T-helper 17 cell (primary cell): Measurements from ENCODE around the gene GRIN2A. TPM values are rescaled to one million over a fixed set of nuclear protein-coding genes. Genes with fewer than 3 reads are reported as not detected.

Source experiments
- ATAC-seq: fragments of 150-1000 bp; cut with Tn5 transposase; 2 replicates; pipeline ENCODE4 v1.10.0; 2021; ENCODE audit warnings: mild to moderate bottlenecking, moderate library complexity
- DNase-seq, 3 donors: peaks; one replicate each; pipeline versions ENCODE4 v3.0.0 to v3.0.0-alpha.2; 2020 to 2021
- H3K9me3 ChIP-seq: one replicate; pipeline ENCODE4 v1.7.0; 2013; ENCODE audit warnings: low read length, mild to moderate bottlenecking; ENCODE audit not compliant: control insufficient read depth, poor library complexity, severe bottlenecking
- H3K27ac Mint-ChIP-seq: one replicate; pipeline ENCODE4 v1.8.0; 2022; ENCODE audit warnings: mild to moderate bottlenecking, moderate library complexity, mixed read lengths
- H3K27me3 Mint-ChIP-seq: one replicate; pipeline ENCODE4 v1.8.0; 2022; ENCODE audit warnings: mixed read lengths
- H3K36me3 Mint-ChIP-seq: one replicate; pipeline ENCODE4 v1.8.0; 2022; ENCODE audit warnings: low read depth, mixed read lengths
- H3K4me1 Mint-ChIP-seq: one replicate; pipeline ENCODE4 v1.8.0; 2022; ENCODE audit warnings: mild to moderate bottlenecking, mixed read lengths
- H3K4me3 Mint-ChIP-seq: one replicate; pipeline ENCODE4 v1.8.0; 2022; ENCODE audit warnings: mild to moderate bottlenecking, moderate library complexity, mixed read lengths
- total RNA-seq, 4 donors: library from RNA in 2 of 4; stranded (reverse) in 2 of 4; gene quantifications; one replicate each; pipeline ENCODE4 v1.2.3 and lab custom pipeline; 2022 to 2026

GRIN2A gene
- total RNA-seq, 2 donors from 2014 or later: not detected

DNA sequence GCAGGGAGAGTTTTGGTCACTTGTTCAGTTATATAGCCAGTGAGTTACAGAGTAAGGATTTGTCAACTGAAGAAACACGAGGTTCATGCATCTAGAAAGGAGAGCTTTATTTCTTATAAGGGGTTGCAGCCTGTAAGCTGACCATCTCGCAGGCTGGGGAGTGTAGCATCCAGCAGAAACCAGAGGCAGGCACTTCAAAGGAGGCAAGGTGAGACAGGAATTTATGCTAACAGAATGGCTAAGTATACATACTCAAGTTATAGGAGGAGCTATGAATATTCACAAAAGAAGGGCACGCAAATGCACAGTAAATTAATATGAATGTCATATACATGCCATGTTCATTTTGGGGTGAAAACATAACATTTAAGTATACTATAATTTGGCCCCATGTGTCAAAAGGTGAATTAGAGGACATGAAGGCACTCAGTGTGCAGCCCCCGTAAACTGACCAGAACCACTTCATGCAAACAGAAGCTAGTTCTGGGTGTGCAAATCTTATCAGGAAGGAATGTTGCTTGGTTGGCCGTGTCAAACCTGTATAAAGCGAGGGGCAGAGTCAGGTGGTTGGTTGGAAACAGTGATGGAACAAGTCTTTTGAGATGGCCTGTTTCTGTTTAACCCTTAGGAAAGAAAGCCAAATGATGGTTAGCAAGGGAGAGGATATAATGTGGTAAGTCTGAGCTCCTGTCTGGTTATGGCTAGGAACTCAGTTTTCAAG lies 97.0 kb downstream of the GRIN2A start:
- DNase-seq: no peak
- H3K4me1 Mint-ChIP-seq: no peaks in the 10 kb centered on the region
- no peak overlapping the region for H3K27ac Mint-ChIP-seq
- H3K36me3 Mint-ChIP-seq: no peaks in the 10 kb centered on the region
- no peaks in the 10 kb centered on the region for H3K9me3 ChIP-seq
- no peak overlapping the region for H3K4me3 Mint-ChIP-seq
- ATAC-seq: no peak
- peaks cover 6% of the 10 kb centered on the region for H3K27me3 Mint-ChIP-seq

DNA sequence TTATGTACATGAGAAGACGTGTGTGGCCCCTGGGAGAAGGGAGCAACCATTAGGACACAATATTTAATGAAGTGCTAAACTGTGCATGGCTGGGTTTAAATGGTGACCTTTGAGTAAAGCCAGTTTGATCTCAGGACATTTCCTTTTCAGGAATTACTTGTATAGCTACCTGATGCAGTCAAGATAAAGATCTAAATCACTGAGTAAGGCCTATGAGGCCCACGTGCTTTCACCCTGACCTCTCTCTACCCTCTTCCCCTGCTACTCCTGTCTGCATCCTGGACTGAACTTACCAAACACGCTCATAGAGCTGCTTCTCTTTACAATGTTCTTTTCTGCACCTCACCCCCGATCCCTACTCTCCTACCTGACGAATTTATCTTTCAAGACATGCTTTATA lies 98.9 kb downstream of the GRIN2A start:
- H3K9me3 ChIP-seq: no peaks in the 10 kb centered on the region
- Mint-ChIP-seq H3K36me3 (no peaks in the 10 kb centered on the region), H3K4me1 (no peaks in the 10 kb centered on the region), H3K27ac (no peak overlapping the region), H3K27me3 (peaks cover 2% of the 10 kb centered on the region), H3K4me3 (no peak overlapping the region)
- no peak for DNase-seq
- no peak for ATAC-seq

DNA sequence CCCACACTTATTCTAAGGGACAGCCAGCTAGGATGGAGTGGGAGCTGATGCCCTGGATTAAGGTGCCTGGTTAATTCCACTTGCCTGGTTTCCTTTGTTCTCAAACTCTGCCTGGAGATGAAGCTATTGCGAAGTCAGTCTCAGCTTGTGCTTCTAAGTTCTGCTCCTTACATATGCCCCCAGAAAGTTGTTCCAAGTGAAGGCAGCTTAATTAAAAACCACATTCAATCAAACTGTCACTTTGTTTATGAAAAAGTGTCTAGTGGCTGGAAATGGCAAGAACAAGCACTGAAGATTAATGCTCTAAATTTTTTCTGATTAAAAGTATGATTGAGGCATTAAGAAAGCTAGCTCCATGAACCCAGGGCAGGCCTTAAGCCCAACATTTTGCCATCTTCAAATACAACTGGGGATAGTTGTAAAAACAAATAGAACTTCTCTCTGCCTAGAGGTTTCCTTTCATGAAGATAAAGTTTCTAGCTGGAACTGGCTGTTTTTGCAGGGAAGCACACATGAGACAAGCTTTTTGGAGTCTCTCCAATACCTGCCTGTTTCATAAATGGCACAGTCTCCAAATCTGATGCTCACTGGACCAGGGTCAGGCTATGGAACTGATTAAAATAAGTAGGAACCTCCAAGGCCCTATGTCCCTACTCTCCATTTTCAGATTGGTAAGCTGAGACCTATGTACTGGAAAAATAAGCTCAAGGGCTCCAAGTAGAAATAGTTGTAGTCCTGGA lies 100.9 kb downstream of the GRIN2A start:
- Mint-ChIP-seq H3K4me1 (no peaks in the 10 kb centered on the region), H3K4me3 (no peak overlapping the region), H3K36me3 (no peaks in the 10 kb centered on the region), H3K27ac (no peak overlapping the region), H3K27me3 (no peaks in the 10 kb centered on the region)
- ATAC-seq (no peak), DNase-seq (no peak)
- H3K9me3 ChIP-seq: no peaks in the 10 kb centered on the region

DNA sequence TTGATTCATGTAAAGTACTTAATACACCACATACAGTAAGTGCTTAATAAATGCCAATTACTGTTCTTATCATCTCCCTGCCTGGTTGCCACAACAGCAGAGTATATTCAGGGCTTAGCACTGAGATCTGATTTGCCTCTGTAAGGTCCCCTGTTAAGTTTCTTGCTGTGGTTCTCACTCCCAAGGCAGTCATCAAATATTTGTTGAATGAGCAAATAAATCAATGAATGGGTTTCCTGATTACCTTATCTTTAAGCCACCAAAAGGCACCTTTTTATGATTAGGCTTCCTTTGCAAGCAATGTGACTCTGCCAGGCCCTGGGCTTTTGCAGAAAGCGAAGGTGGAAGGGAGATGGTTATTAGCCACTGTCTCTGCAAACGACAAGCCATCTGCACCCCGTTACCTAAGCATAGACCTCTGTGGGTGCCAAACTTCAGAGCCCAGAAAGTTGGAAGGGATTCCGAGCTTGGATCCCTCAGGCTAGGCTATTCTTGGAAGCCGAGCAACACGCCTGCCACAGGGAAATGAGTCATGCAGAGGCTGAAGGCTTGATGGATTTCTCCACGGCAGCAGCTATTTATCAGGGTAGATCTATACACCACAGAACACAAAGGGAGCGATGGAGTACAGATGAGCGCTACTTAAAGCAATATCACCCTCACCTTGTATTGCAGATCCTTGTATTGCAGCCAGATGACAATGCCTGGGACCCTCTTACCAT lies 102.0 kb downstream of the GRIN2A start:
- no peaks in the 10 kb centered on the region for H3K4me1 Mint-ChIP-seq

DNA sequence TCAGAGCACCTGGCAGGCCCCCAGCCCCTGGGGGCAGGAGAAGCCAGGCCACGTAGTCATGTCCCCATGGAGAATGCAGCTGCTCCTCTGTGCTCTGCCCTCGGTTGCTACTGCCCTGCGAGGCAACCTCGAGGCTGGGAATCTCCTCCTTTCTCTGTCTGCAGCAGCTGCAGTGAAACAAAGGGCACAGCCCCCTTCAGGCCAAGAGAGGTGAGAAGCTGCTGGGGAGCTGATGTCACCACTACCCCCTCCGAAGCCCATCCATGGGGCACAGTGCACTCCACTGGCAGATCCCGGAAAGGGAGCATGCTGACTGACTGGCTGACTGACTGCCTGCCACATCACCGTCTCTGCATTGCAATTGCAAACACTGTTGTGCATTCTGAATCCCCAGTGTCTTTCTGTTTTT lies 103.7 kb downstream of the GRIN2A start:
- Mint-ChIP-seq H3K4me3 (no peak overlapping the region), H3K4me1 (no peaks in the 10 kb centered on the region)

More for the DNA sequence above, 102.0 kb downstream of the GRIN2A start:
- no peaks in the 10 kb centered on the region for H3K9me3 ChIP-seq
- DNase-seq (no peak), ATAC-seq (no peak)
- no peak overlapping the region for H3K27ac Mint-ChIP-seq
- H3K36me3 Mint-ChIP-seq: no peaks in the 10 kb centered on the region
- no peaks in the 10 kb centered on the region for H3K27me3 Mint-ChIP-seq
- no peak overlapping the region for H3K4me3 Mint-ChIP-seq

DNA sequence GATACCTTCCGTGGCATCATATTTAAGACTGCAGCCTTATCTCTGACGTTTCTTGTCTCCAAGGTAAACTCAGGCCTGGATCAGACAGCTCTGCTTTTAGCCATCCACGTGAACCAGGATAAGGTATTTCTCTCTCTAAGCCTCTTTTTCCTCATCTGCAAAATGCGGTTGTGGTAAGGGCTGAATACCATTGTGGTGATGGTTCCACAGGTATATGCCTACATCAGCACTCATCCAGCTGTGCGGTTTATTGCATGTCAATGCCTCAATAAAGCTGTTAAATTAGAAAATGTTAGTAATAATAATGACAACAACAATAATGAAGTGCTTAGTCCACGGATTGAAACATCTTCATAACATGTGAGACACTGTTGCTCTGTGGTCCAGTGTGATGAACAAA lies 104.4 kb downstream of the GRIN2A start:
- H3K36me3 Mint-ChIP-seq: no peaks in the 10 kb centered on the region

More for the DNA sequence above, 103.7 kb downstream of the GRIN2A start:
- no peaks in the 10 kb centered on the region for H3K36me3 Mint-ChIP-seq
- H3K27ac Mint-ChIP-seq: no peak overlapping the region
- ATAC-seq: no peak
- no peaks in the 10 kb centered on the region for H3K27me3 Mint-ChIP-seq
- DNase-seq: no peak
- H3K9me3 ChIP-seq: no peaks in the 10 kb centered on the region

DNA sequence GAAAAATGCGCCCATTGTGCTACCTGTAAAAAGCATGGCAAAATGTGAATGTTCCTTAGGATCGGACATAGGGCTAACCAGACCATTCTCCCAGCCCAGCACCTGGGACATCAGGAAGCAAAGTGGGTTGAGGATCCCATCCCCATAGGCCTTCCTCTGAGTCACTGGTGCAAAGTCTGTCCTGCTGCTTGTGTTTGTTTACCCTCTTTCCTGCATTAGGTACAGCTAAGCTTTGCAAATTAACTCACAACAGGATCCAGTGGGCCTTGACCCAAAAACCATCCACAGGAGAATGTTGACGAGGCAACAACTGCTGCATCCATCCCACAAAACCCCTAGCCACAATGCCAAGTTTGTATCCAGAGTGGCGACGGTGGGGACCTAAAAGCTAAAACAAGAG lies 106.2 kb downstream of the GRIN2A start:
- Mint-ChIP-seq H3K4me3 (no peak overlapping the region), H3K36me3 (no peaks in the 10 kb centered on the region), H3K4me1 (no peaks in the 10 kb centered on the region), H3K27me3 (peaks cover 1% of the 10 kb centered on the region), H3K27ac (no peak overlapping the region)
- no peaks in the 10 kb centered on the region for H3K9me3 ChIP-seq
- no peak for DNase-seq
- ATAC-seq: no peak

More for the DNA sequence above, 104.4 kb downstream of the GRIN2A start:
- Mint-ChIP-seq H3K27ac (no peak overlapping the region), H3K27me3 (no peaks in the 10 kb centered on the region), H3K4me3 (no peak overlapping the region), H3K4me1 (no peaks in the 10 kb centered on the region)
- no peaks in the 10 kb centered on the region for H3K9me3 ChIP-seq
- ATAC-seq (no peak), DNase-seq (no peak)

DNA sequence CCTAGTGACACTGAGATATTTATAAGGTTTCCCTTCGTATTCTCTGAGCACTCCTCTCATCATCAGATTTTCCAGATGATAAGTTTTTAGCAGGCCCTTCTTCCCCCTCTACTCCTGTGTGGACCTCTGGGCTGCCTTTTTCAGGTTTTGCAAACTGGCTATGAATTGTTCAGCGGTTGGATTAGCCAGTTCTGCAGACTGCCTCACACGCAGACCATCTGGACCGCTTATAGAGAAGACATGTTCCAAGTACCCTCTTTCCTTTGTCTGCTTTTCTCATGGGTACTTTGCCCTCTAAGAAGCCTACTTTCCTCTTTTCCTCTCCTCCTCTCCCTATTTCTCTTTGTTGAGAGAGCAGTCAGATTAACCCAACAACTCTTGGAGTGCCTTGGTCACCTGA lies 111.6 kb downstream of the GRIN2A start:
- Mint-ChIP-seq H3K27ac (no peak overlapping the region), H3K4me3 (no peak overlapping the region), H3K4me1 (no peaks in the 10 kb centered on the region), H3K27me3 (peaks cover 6% of the 10 kb centered on the region), H3K36me3 (no peaks in the 10 kb centered on the region)
- ATAC-seq (no peak), DNase-seq (no peak)
- no peaks in the 10 kb centered on the region for H3K9me3 ChIP-seq

DNA sequence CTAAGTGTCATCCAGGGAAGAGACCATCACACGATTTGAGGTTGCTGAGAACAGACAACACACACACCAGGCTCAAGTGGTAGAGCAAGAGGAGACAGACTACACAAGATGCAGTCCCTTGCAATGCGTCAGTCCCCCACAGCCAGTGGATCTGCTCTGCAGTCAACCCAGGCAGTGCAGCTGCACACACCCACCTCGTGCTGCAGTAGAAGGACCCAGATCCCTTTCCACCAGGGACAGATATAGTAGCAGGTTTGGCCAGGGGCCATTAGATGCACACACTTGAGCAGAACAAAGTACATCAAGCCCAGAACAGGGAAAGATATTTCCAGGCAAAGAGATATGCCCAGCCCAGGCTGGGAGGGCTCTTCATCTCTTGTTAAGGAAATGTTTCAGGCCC lies 112.9 kb downstream of the GRIN2A start:
- Mint-ChIP-seq H3K4me1 (no peaks in the 10 kb centered on the region), H3K27me3 (peaks cover 6% of the 10 kb centered on the region), H3K27ac (no peak overlapping the region), H3K36me3 (no peaks in the 10 kb centered on the region), H3K4me3 (no peak overlapping the region)
- H3K9me3 ChIP-seq: no peaks in the 10 kb centered on the region
- DNase-seq: no peak
- ATAC-seq: no peak

DNA sequence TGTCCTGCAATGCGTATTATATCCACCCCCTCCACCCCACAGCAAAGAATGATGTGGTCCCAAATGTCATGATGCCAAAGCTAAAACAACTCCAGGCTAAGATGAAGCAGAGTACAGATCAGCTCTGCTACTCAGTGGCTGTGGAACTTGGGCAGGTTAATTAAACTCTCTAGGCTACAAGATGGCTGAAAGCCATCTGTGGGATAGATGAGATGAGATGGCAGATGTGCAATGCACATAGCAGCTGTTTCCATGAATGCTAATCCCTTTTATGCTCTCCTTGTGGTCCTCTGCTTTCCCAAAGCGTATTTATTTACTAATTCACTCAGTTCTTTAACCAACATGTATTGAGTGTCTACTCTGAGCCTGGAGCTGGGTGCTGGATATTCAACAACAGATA lies 114.4 kb downstream of the GRIN2A start:
- no peaks in the 10 kb centered on the region for H3K9me3 ChIP-seq
- Mint-ChIP-seq H3K27ac (no peak overlapping the region), H3K4me3 (no peak overlapping the region), H3K4me1 (no peaks in the 10 kb centered on the region), H3K36me3 (no peaks in the 10 kb centered on the region), H3K27me3 (peaks cover 6% of the 10 kb centered on the region)
- ATAC-seq (no peak), DNase-seq (no peak)

DNA sequence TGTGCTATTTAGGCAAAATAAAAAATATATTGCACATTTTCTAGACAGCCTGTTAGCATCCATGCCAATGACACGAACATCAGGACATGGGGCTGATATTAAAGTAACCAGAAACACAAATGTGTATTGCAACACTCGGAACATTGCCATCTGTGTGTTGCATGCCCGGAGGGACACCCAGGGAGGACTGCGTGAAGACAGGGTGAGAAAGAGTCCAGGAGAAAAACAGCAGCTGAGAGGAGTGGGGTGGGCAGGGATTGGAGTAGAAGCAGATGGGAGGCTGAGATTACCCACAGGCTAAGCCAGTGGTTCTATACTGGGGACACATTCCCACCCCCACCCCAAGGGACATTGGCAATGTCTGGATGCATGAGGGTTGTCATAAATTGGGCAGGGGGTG lies 114.8 kb downstream of the GRIN2A start:
- H3K27ac Mint-ChIP-seq: no peak overlapping the region
- no peaks in the 10 kb centered on the region for H3K4me1 Mint-ChIP-seq
- ATAC-seq (no peak), DNase-seq (no peak)
- no peaks in the 10 kb centered on the region for H3K36me3 Mint-ChIP-seq
- no peak overlapping the region for H3K4me3 Mint-ChIP-seq
- peaks cover 6% of the 10 kb centered on the region for H3K27me3 Mint-ChIP-seq
- H3K9me3 ChIP-seq: no peaks in the 10 kb centered on the region

DNA sequence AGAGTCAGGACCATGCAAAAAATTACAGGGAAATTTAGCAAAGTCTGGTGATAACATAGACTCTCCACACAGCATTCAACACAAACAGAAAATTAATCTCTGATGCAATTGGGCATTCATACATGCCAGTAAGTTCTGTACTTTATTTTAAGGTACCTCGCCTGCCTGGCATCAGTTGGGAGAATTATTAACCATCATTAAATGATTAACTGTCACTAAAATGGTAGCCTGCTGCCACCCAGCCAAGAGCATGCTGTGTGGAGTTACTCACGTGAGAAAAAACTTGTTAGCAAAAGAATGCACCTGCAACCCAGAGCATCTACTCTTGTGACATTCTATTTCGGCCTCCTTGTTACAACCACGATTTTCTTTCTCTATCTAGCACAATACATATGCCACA lies 117.2 kb downstream of the GRIN2A start:
- no peak overlapping the region for H3K27ac Mint-ChIP-seq
- ATAC-seq (no peak), DNase-seq (no peak)
- H3K27me3 Mint-ChIP-seq: no peaks in the 10 kb centered on the region
- H3K36me3 Mint-ChIP-seq: no peaks in the 10 kb centered on the region
- no peaks in the 10 kb centered on the region for H3K4me1 Mint-ChIP-seq
- H3K4me3 Mint-ChIP-seq: no peak overlapping the region
- H3K9me3 ChIP-seq: no peaks in the 10 kb centered on the region

DNA sequence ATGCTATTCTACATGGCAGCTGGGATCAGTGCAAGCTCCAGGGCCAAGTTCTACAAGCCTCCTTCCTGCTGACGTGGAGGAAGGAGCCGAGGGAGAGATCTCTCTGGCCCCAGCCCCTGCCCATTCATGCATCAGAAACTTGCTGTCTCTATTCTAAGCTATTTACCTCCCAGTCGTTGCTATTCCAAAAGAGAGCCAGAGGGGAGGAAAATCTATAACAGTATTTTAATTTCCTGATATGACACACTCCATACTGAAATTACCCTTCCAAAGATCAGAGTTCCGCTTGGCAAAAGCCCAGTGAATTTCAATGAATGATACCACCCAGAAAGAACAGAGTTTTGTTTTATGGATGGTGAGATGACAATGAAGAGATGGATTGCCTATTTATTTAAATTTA lies 133.4 kb downstream of the GRIN2A start:
- no peak for ATAC-seq
- Mint-ChIP-seq H3K4me1 (no peaks in the 10 kb centered on the region), H3K4me3 (no peak overlapping the region), H3K36me3 (no peaks in the 10 kb centered on the region), H3K27ac (no peak overlapping the region), H3K27me3 (no peaks in the 10 kb centered on the region)
- DNase-seq: no peak
- H3K9me3 ChIP-seq: no peaks in the 10 kb centered on the region
